ENCODE measurements around the gene ITPKB.

DNA sequence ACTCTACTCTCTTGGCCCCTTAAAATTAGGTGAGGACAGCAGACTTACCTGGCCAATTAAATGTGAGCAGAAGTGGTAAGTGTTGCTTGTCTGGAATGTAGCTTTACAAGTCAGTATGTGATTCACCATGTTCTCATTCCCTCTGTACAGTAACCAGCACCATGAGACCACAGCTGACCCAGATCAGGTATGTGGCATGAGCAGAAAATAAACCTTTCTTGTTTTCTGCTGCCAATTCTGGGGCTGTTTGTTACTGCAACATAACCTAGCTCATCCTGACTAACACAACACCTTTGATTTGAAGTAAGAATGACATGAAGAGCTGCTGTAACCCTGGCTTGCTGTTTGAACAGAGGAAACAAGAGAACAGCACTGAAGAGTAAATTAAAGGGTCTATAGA lies 24.9 kb downstream of the ITPKB start:
- TF ChIP-seq, protein P1, sequence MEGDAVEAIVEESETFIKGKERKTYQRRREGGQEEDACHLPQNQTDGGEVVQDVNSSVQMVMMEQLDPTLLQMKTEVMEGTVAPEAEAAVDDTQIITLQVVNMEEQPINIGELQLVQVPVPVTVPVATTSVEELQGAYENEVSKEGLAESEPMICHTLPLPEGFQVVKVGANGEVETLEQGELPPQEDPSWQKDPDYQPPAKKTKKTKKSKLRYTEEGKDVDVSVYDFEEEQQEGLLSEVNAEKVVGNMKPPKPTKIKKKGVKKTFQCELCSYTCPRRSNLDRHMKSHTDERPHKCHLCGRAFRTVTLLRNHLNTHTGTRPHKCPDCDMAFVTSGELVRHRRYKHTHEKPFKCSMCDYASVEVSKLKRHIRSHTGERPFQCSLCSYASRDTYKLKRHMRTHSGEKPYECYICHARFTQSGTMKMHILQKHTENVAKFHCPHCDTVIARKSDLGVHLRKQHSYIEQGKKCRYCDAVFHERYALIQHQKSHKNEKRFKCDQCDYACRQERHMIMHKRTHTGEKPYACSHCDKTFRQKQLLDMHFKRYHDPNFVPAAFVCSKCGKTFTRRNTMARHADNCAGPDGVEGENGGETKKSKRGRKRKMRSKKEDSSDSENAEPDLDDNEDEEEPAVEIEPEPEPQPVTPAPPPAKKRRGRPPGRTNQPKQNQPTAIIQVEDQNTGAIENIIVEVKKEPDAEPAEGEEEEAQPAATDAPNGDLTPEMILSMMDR (IDR thresholded peaks at IDR 0.05): no peak
- TF ChIP-seq POLR2A (IDR thresholded peaks at IDR 0.05) (no peak), EP300 (IDR thresholded peaks at IDR 0.05) (no peak)

Data from ovary (tissue), 3 donors.